CD4-positive, alpha-beta T cell treated with Interleukin-1 beta for 1 hour (primary cell): ENCODE data around the gene PER3.
A peak's percentile ranks its signal among the peaks of the same experiment; 100 is the strongest.

Experiments
- DNase-seq, 2 donors: peaks; one replicate each; pipeline ENCODE4 v3.0.0-alpha.2; 2020 to 2022

PER3 gene

GRCh38 chr1:7783826-7784491 is at the start of gene PER3:
PER3 (plus strand) TSS chr1:7784291; CDS start chr1:7784878, 587 bp downstream.
- DNase-seq: peak; percentile 94 to 95

- DNase-seq: no peak
These were observed 46.0 kb upstream of the PER3 start for GRCh38 chr1:7738044-7738443.

GRCh38 chr1:7743346-7743745 is 40.7 kb upstream of the PER3 start:
- no peak for DNase-seq

GRCh38 chr1:7744882-7745281 is 39.2 kb upstream of the PER3 start:
- DNase-seq: no peak

DNA sequence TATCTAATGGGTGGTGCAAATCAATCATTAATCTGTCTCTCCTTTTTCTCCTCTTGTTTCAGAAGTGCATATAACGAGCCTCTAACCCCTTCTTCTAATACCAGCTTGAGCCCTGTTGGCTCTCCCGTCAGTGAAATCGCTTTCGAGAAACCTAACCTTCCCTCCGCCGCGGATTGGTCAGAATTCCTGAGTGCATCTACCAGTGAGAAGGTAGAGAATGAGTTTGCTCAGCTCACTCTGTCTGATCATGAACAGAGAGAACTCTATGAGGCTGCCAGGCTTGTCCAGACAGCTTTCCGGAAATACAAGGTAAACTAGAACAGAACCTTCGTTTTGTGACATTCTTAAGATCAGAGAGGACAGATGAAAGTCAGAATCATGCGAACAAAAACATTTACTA is 38.3 kb upstream of the PER3 start:
- no peak for DNase-seq

DNA sequence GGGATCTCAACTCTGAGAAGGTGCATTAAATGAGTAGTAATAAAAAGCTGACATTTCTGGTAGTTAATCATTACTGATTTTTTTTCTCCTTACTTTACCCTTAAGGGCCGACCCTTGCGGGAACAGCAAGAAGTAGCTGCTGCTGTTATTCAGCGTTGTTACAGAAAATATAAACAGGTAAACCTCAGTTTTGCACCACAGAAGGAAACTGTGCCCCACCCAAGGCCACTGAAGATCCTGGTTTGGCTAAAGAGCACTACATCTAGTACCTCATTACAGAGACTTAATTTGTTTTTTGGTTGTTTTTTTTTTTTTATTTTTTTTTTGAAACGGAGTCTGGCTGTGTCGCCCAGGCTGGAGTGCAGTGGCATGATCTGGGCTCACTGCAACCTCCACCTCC is 36.5 kb upstream of the PER3 start:
- DNase-seq: no peak

GRCh38 chr1:7749126-7749525 is 35.0 kb upstream of the PER3 start:
- DNase-seq: no peak

GRCh38 chr1:7751174-7751573 is 32.9 kb upstream of the PER3 start:
- no peak for DNase-seq

DNA sequence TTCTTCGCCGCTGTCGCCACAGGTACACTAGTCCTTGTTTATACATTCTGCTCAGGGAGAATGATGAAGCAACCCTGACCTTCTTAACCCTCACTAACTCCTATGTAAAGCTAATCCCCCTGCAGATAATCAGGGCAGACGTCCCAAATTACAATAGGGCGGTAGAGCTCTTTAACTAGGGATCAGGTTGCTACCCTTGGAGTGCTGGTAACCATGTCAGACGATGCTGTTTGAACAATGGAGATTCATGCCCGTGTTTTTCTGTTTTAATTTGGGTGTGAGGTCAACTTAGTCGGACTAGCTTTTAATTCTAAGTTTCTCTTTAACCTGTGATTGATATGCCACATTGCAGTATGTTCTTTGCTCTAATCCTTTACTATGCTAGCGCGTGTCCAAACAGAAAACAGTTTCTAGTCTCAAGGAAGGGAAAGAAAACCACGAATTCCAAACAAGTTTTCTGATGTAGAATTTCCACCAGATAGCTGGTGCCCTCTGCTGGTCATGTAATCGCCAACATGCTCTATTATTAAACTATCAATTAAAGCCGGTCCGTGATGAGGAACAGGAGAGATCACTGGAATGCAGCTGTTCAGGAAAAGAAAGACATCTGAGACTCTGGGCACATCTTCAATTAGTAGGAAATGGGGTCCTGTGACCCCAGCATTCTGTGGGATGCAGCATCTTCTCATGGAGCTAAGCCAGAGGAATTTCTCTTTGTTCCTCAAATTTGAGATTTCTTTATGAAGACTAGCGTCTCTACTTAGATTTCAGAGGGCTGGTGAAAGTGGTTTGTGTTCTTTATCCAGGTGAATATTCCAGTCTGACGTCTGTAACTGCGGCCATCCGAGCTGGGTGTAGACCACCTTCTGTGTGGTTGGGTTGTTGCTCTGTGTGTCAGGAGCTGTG is 31.3 kb upstream of the PER3 start:
- peak; percentile 49 to 57 for DNase-seq

GRCh38 chr1:7753641-7754040 is 30.4 kb upstream of the PER3 start:
- DNase-seq: no peak

GRCh38 chr1:7754234-7754633 is 29.9 kb upstream of the PER3 start:
- no peak for DNase-seq

- DNase-seq: no peak
These were observed 28.6 kb upstream of the PER3 start for GRCh38 chr1:7755448-7755847.

- no peak for DNase-seq
These were observed 23.8 kb upstream of the PER3 start for GRCh38 chr1:7760245-7760644.

DNA sequence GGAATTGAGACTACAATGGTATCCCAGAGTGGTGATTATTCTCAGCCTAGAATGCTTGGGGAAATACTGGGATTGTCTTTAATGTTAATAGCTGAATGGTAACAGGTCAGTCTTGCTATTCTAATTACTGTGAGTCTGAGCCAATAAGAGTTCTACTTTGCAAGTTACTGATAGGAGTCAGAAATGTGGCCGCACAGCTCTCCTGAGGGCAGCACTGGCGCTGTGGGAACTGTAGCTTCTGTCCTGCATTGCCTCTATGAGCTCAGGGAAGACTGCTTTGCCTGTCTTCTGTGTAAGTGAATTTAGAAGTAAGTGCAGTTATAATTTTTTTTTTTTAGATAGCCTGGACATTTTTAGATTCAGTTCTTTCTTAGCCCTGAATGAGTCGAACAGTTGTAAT is 23.0 kb upstream of the PER3 start:
- no peak for DNase-seq

GRCh38 chr1:7767176-7767575 is 16.9 kb upstream of the PER3 start:
- no peak for DNase-seq

- no peak for DNase-seq
These were observed 15.5 kb upstream of the PER3 start for GRCh38 chr1:7768583-7768982.

DNA sequence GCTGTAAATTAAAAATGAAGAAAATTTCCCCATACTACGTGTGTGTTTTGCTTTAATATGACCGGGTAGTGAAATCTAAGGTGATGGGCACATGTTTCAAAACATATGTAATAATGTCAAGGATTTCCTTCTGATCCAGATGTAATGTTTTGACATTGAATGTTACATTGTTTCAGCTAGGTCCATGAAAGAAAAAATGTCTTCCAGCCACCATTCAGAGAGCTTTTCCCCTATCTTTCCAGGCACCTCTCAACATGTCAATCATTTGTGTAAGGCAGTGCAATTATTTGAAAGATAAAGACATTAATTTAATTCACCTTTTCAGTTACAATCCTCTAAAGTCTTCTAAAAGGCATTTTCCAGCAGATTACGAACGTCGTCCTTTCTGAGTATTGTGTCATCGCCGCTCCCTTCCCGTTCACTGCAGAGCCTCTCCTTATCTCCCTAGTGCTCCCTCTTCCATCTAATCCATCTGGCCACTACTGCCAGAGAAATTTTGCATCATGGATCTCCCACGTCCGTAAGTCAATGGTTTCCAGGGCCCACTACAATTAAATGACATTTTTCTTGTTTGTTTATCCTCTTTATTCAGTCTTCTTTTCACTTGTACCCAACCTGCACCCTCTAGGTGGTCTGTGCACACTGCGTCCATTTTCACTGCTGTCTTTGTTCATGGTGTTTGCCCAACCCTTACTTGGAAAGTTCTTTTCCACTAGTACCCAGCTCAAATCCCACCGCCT is 14.2 kb upstream of the PER3 start:
- DNase-seq: no peak

- DNase-seq: peak in 1 of 2 donors; percentile 37
These were observed 13.5 kb upstream of the PER3 start for GRCh38 chr1:7770669-7770996.

GRCh38 chr1:7770997-7771822 is 12.9 kb upstream of the PER3 start, which contains the start of gene VAMP3:
VAMP3 (plus strand) TSS chr1:7771296; CDS start chr1:7771384, 88 bp downstream.
- peak; percentile 84 to 88 for DNase-seq

- DNase-seq: no peak
These were observed 12.2 kb upstream of the PER3 start for GRCh38 chr1:7771823-7772299.

DNA sequence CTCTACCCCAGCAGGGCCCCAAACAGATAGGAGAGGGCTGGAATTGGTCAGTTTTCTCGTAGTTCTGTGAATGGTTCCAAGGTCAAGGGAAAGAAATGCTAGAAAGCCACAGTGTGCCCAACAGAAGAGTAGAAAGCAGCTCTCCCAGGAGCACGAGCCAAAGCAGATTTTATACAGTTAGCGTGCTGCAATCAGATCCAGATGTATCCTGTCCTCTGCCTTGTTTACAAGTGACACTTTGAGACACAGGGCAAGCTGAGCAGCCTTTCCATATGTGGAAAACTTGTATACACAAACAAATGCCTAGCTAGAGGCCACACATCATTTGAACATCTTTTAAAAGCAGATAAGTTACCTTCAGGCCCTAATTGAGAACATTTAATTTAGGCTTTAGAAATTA is 6.5 kb upstream of the PER3 start:
- DNase-seq: no peak

DNA sequence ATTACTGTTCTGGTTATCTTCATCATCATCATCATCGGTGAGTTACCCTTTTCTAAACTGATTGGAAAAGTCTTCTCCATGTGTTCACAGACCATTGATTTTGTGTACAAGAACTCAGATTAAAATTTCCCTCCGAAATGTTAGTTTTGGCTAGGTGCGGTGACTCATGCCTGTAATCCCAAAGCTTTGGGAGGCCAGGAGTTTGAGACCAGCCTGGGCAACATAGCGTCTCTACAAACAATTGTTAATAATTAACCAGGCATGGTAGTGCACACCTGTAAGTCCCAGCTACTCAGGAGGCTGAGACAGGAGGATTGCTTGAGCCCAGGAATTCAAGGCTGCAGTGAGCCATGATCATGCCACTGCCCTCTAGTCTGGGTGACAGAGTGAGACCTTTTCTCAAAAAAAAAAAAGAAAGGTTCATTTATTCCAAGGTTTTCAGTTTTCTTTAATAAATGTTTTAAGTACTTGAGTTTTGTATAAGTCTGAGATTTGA is 5.9 kb upstream of the PER3 start:
- DNase-seq: no peak
